Ascending aorta (tissue), 2 donors: ENCODE measurements around the gene ARSB. TPM values are rescaled to one million over a fixed set of nuclear protein-coding genes. Genes with fewer than 3 reads are reported as not detected.

Experiments used
- DNase-seq, 2 donors: peaks; one replicate each; pipeline ENCODE4 v3.0.0-alpha.2; 2019; ENCODE audit warnings: low spot score in 2 of 2
- H3K27ac ChIP-seq, 2 donors: fragments of 200-600 bp; sonication (generic); one replicate each; pipeline ENCODE4 v1.5.1; 2016 to 2017; ENCODE audit warnings: mild to moderate bottlenecking in 1 of 2
- H3K27me3 ChIP-seq: fragments of 200-600 bp; sonication (generic); one replicate; pipeline ENCODE4 v1.5.1; 2017
- H3K36me3 ChIP-seq, 2 donors: fragments of 200-600 bp; sonication (generic); one replicate each; pipeline ENCODE4 v1.5.1; 2016
- H3K4me1 ChIP-seq, 2 donors: fragments of 200-600 bp; sonication (generic); one replicate each; pipeline ENCODE4 v1.5.1; 2016 to 2017; ENCODE audit warnings: mild to moderate bottlenecking in 1 of 2
- H3K4me3 ChIP-seq, 2 donors: fragments of 200-600 bp; sonication (generic); one replicate each; pipeline ENCODE4 v1.5.1; 2016 to 2017; ENCODE audit warnings: mild to moderate bottlenecking in 1 of 2
- H3K9me3 ChIP-seq, 2 donors: fragments of 200-600 bp; sonication (generic); one replicate each; pipeline ENCODE4 v1.5.1; 2016
- CTCF ChIP-seq, 3 experiments: fragments of 200-600 bp in 2 of 3; fragments of 450-650 bp in 1 of 3; sonication (generic) in 2 of 3; IDR thresholded peaks; one replicate each; pipeline ENCODE4 v1.5.1; 2016 to 2019; ENCODE audit warnings: antibody characterized with exemption in 3 of 3, mild to moderate bottlenecking in 1 of 3, moderate library complexity in 1 of 3
- intact Hi-C: fragments of 100-400 bp; cut with DNase I; formaldehyde crosslinking; loops from one replicate; pipeline ENCODE4 v1.15.1; 2023
- total RNA-seq: library from RNA; depleted of rRNA; stranded (reverse); fragments of >200 nt; gene quantifications from one replicate; pipeline ENCODE4 v1.1.0, GENCODE V29; 2016

ARSB gene
- total RNA-seq, 1 donor from 2014 or later: 18.6 TPM

- TF ChIP-seq CTCF (IDR thresholded peaks at IDR 0.05): no peak
- H3K27ac ChIP-seq: no peak overlapping the region
- H3K4me1 ChIP-seq: no peaks in the 10 kb centered on the region
- H3K27me3 ChIP-seq: no peaks in the 10 kb centered on the region
- intact Hi-C loops: no loop called here
- DNase-seq: no peak
- no peak overlapping the region for H3K4me3 ChIP-seq
- H3K36me3 ChIP-seq: no peaks in the 10 kb centered on the region
- no peaks in the 10 kb centered on the region for H3K9me3 ChIP-seq
Measured at GRCh38 chr5:78958672-78959445, 26.3 kb downstream of the ARSB start.

- no peak for TF ChIP-seq CTCF (IDR thresholded peaks at IDR 0.05)
- intact Hi-C loops: no loop called here
- Histone ChIP-seq H3K9me3 (no peaks in the 10 kb centered on the region), H3K36me3 (no peaks in the 10 kb centered on the region), H3K27ac (no peak overlapping the region), H3K4me3 (no peak overlapping the region), H3K27me3 (no peaks in the 10 kb centered on the region), H3K4me1 (no peaks in the 10 kb centered on the region)
- DNase-seq: no peak
Measured at GRCh38 chr5:78956901-78957300, 28.2 kb downstream of the ARSB start.

- H3K4me1 ChIP-seq: no peaks in the 10 kb centered on the region
- TF ChIP-seq CTCF (IDR thresholded peaks at IDR 0.05): no peak
- H3K27ac ChIP-seq: no peak overlapping the region
- H3K36me3 ChIP-seq: no peaks in the 10 kb centered on the region
- DNase-seq: no peak
- no peak overlapping the region for H3K4me3 ChIP-seq
- H3K27me3 ChIP-seq: no peaks in the 10 kb centered on the region
- H3K9me3 ChIP-seq: no peaks in the 10 kb centered on the region
- intact Hi-C loops: no loop called here
Measured at GRCh38 chr5:78953092-78953800, 31.9 kb downstream of the ARSB start.

- no peak for TF ChIP-seq CTCF (IDR thresholded peaks at IDR 0.05)
- no peaks in the 10 kb centered on the region for H3K27me3 ChIP-seq
- H3K4me1 ChIP-seq: peaks cover 0 to 4% of the 10 kb centered on the region in 2 donors
- H3K4me3 ChIP-seq: no peak overlapping the region
- H3K27ac ChIP-seq: peak overlapping the region in 1 of 2 donors; percentile 42
- intact Hi-C loops: no loop called here
- no peak for DNase-seq
- no peaks in the 10 kb centered on the region for H3K9me3 ChIP-seq
- no peaks in the 10 kb centered on the region for H3K36me3 ChIP-seq
Measured at GRCh38 chr5:78930721-78931120, 54.4 kb downstream of the ARSB start.

GRCh38 chr5:78929833-78930232, 55.3 kb downstream of the ARSB start:
- no peak for TF ChIP-seq CTCF (IDR thresholded peaks at IDR 0.05)
- Histone ChIP-seq H3K27me3 (no peaks in the 10 kb centered on the region), H3K4me3 (no peak overlapping the region), H3K36me3 (no peaks in the 10 kb centered on the region), H3K4me1 (peaks cover 0 to 4% of the 10 kb centered on the region in 2 donors), H3K27ac (no peak overlapping the region), H3K9me3 (no peaks in the 10 kb centered on the region)
- no peak for DNase-seq
- intact Hi-C loops: no loop called here
